Heart right ventricle (tissue), 16 donors: ENCODE data around the gene HINFP. TPM values are rescaled to one million over a fixed set of nuclear protein-coding genes. Genes with fewer than 3 reads are reported as not detected.
"Not testable (repeated sequence)": the region's sequence is repeated elsewhere in the genome, so short reads cannot be mapped to it uniquely, and the experiment has no call there.

Experiments used
- ATAC-seq, 8 donors: fragments of 200-7000 bp; cut with Tn5 transposase; one replicate each; pipeline ENCODE4 v1.9.1; 2020; ENCODE audit warnings: mild to moderate bottlenecking in 8 of 8, moderate library complexity in 8 of 8, moderate number of reproducible peaks in 1 of 8
- DNase-seq, 2 donors: peaks; one replicate each; pipeline ENCODE4 v3.0.0-alpha.2; 2020
- H3K27ac ChIP-seq, 10 donors: fragments of 200-600 bp; sonication (generic) in 2 of 10; one replicate each; pipeline versions ENCODE4 v1.5.0 to v1.8.0; 2020 to 2022; ENCODE audit warnings: mild to moderate bottlenecking in 3 of 10
- H3K27me3 ChIP-seq, 7 donors: fragments of 200-600 bp; one replicate each; pipeline ENCODE4 v1.8.0; 2021 to 2022; ENCODE audit warnings: mild to moderate bottlenecking in 2 of 7
- H3K36me3 ChIP-seq, 9 donors: fragments of 200-600 bp; sonication (generic) in 1 of 9; one replicate each; pipeline versions ENCODE4 v1.5.0 to v1.8.0; 2020 to 2022; ENCODE audit warnings: mild to moderate bottlenecking in 2 of 9
- H3K4me1 ChIP-seq, 9 donors: fragments of 200-600 bp; sonication (generic) in 1 of 9; one replicate each; pipeline versions ENCODE4 v1.5.0 to v1.8.0; 2020 to 2022; ENCODE audit warnings: mild to moderate bottlenecking in 4 of 9
- H3K4me3 ChIP-seq, 10 donors: fragments of 200-600 bp; sonication (generic) in 2 of 10; one replicate each; pipeline versions ENCODE4 v1.5.0 to v1.8.0; 2020 to 2022; ENCODE audit warnings: mild to moderate bottlenecking in 7 of 10, moderate library complexity in 2 of 10
- H3K9me3 ChIP-seq, 11 donors: fragments of 200-600 bp in 10 of 11; sonication (generic) in 2 of 11; one replicate each; pipeline versions ENCODE4 v1.5.0 to v1.8.0; 2013 to 2022; ENCODE audit warnings: mild to moderate bottlenecking in 2 of 11, control low read depth in 1 of 11, moderate library complexity in 1 of 11
- CTCF ChIP-seq, 9 donors: fragments of 200-600 bp; sonication (generic) in 2 of 9; IDR thresholded peaks; one replicate each; pipeline versions ENCODE4 v1.5.0 to v1.8.0; 2021 to 2022; ENCODE audit warnings: antibody characterized with exemption in 9 of 9, mild to moderate bottlenecking in 5 of 9, moderate library complexity in 1 of 9
- WGBS, 2 donors: extraction: QIAGEN DNeasy Blood & Tissue Kit; methylation state at CpG; one replicate each; pipeline ENCODE4 v1.1.7; 2013; ENCODE audit warnings: inconsistent platforms in 1 of 2; 5-methylcytosine and 5-hydroxymethylcytosine counted together
- intact Hi-C, 10 donors: fragments of 100-400 bp; cut with DNase I; formaldehyde crosslinking; loops; one replicate each; pipeline versions ENCODE4 v1.11.1 to v1.14.2; 2022
- polyA plus RNA-seq, 2 donors: library from polyadenylated mRNA; stranded (reverse); fragments of 200-250 nt; gene quantifications; one replicate each; pipeline ENCODE4 v1.2.3, GENCODE V29; 2013
- total RNA-seq, 10 donors: library from RNA; stranded (reverse); fragmentation: NEBNext Ultra II Directional in 3 of 10; extraction: Animal tissue kit (Norgen Biotek cat#: 25700) in 3 of 10; gene quantifications; one replicate each; pipeline versions ENCODE4 v1.2.1 to v1.2.4, GENCODE V29; 2021 to 2023
- donor health status: Arrhythmogenic right ventricular cardiomyopathy.
- donor health status: ischemic (EF 13 %, LVEDD 7.1; RV severe dilation, severe dysfunction).
- donor health status: healthy with polysubstance abuse.
- donor health status: DM: no; HTN: yes; CAD: no.
- donor health status: DM: no; HTN: no; CAD: no.
- donor health status: ischemic (EF 25% LVEDD 6.9; RV normal size, moderate dysfunction).
- donor health status: ischemic (EF 25% LVEDD 5.7; RV mildly dilated, moderate dysfunction).
- donor health status: healthy.
- donor health status: DM: yes; HTN: yes; CAD: no.
- donor health status: Ischemic cardiomyopathy.
- donor health status: ischemic (EF 35%, LVEDD 5.7; RV mildly dilated, moderate dysfunction).
- donor health status: nonischemic (EF 11% LVEDD 7.7; RV severe dilation, severe dysfunction).
- donor health status: DM: yes; HTN: yes; CAD: no.
- donor health status: PGD.
- donor health status: ischemic (EF 29% LVEDD 5.4; RV normal size, mild dysfunction).
- donor health status: nonischemic (EF 23%, LVEDD 6.1; RV moderate dilation, normal function).

The HINFP gene
- total and polyA plus RNA-seq, 12 donors, result 8.6 to 18.1 (median 11.5) TPM

- H3K27me3 ChIP-seq, result peaks cover 0 to 4% (median 0%) of the 10 kb centered on the region in 7 donors
- TF ChIP-seq CTCF (IDR thresholded peaks at IDR 0.05), result no peak
- H3K9me3 ChIP-seq, result no peaks in the 10 kb centered on the region
- peaks cover 0 to 62% (median 17%) of the 10 kb centered on the region in 9 donors for H3K36me3 ChIP-seq
- no peak overlapping the region for H3K27ac ChIP-seq
- no peak for DNase-seq
- H3K4me3 ChIP-seq, result no peak overlapping the region
- peaks cover 0 to 19% (median 0%) of the 10 kb centered on the region in 9 donors for H3K4me1 ChIP-seq
- intact Hi-C loops, result no loop called here
- WGBS, 2 donors, result 84 to 85% methylated on average over 17 of the region's 17 CpGs
- peak in 1 of 8 donors; percentile 27 for ATAC-seq
Observed at GRCh38 chr11:119181677-119182412, 60.5 kb downstream of the HINFP start.

GRCh38 chr11:119184399-119184798 lies 63.0 kb downstream of the HINFP start:
- H3K4me3 ChIP-seq, H3K27ac ChIP-seq, intact Hi-C loops, H3K9me3 ChIP-seq, ATAC-seq, H3K4me1 ChIP-seq, DNase-seq: not testable (repeated sequence)
- Histone ChIP-seq H3K27me3 (peaks cover 0 to 12% (median 4%) of the 10 kb centered on the region in 7 donors), H3K36me3 (peaks cover 0 to 46% (median 11%) of the 10 kb centered on the region in 9 donors)
- WGBS, 2 donors, result 78 to 82% methylated on average over 9 of the region's 9 CpGs

Other genes with a start within 250 kb of the HINFP start
- gene CXCR5, start 237.7 kb upstream of the HINFP start, total RNA-seq, result under 1 TPM in 1 of 10 donors, not detected in 9; 0.16 TPM
- under 1 TPM; 0.22 to 0.58 TPM for gene CXCR5, start 237.7 kb upstream of the HINFP start, polyA plus RNA-seq
- gene BCL9L, start 195.7 kb upstream of the HINFP start, total RNA-seq, result 10 to 100 TPM; 29.4 to 57.7 (median 40.8) TPM
- 10 to 100 TPM; 24.0 to 24.2 TPM for gene BCL9L, start 195.7 kb upstream of the HINFP start, polyA plus RNA-seq
- gene UPK2, start 165.3 kb upstream of the HINFP start, total RNA-seq, result not detected
- gene UPK2, start 165.3 kb upstream of the HINFP start, polyA plus RNA-seq, result under 1 TPM in 1 of 2 donors, not detected in 1; 0.04 TPM
- gene FOXR1, start 149.8 kb upstream of the HINFP start, total RNA-seq, result not detected
- gene FOXR1, start 149.8 kb upstream of the HINFP start, polyA plus RNA-seq, result not detected
- gene CENATAC, start 123.4 kb upstream of the HINFP start, total RNA-seq, result 10 to 100 TPM in 7 of 10 donors, 1 to 10 TPM in 3; 7.8 to 13.5 (median 11.3) TPM
- 10 to 100 TPM in 1 of 2 donors, 1 to 10 TPM in 1; 8.2 to 85.2 TPM for gene CENATAC, start 123.4 kb upstream of the HINFP start, polyA plus RNA-seq
- gene RPS25, start 103.2 kb upstream of the HINFP start, total RNA-seq, result 100 to 1,000 TPM; 743 to 915 (median 823) TPM
- 1,000 to 10,000 TPM; 1,404 to 1,607 TPM for gene RPS25, start 103.2 kb upstream of the HINFP start, polyA plus RNA-seq
- gene TRAPPC4, start 102.8 kb upstream of the HINFP start, total RNA-seq, result 10 to 100 TPM; 29.5 to 51.4 (median 37.5) TPM
- gene TRAPPC4, start 102.8 kb upstream of the HINFP start, polyA plus RNA-seq, result 10 to 100 TPM; 14.6 to 95.1 TPM
- gene SLC37A4, start 90.7 kb upstream of the HINFP start, total RNA-seq, result 10 to 100 TPM in 1 of 10 donors, 1 to 10 TPM in 9; 3.8 to 12.0 (median 6.5) TPM
- gene SLC37A4, start 90.7 kb upstream of the HINFP start, polyA plus RNA-seq, result 10 to 100 TPM in 1 of 2 donors, 1 to 10 TPM in 1; 7.6 to 11.1 TPM
- 10 to 100 TPM; 45.0 to 96.4 (median 64.4) TPM for gene HYOU1, start 64.4 kb upstream of the HINFP start, total RNA-seq
- gene HYOU1, start 64.4 kb upstream of the HINFP start, polyA plus RNA-seq, result 100 to 1,000 TPM in 1 of 2 donors, 10 to 100 TPM in 1; 33.0 to 179 TPM
- gene VPS11, start 53.8 kb upstream of the HINFP start, total RNA-seq, result 10 to 100 TPM; 15.7 to 23.8 (median 21.5) TPM
- gene VPS11, start 53.8 kb upstream of the HINFP start, polyA plus RNA-seq, result 10 to 100 TPM; 23.7 to 44.2 TPM
- 10 to 100 TPM; 14.3 to 24.9 (median 17.3) TPM for gene HMBS, start 36.7 kb upstream of the HINFP start, total RNA-seq
- gene HMBS, start 36.7 kb upstream of the HINFP start, polyA plus RNA-seq, result 10 to 100 TPM; 33.0 to 39.7 TPM
- gene DPAGT1, start 19.7 kb upstream of the HINFP start, total RNA-seq, result 10 to 100 TPM in 9 of 10 donors, 1 to 10 TPM in 1; 8.6 to 23.2 (median 16.5) TPM
- 10 to 100 TPM; 15.3 to 24.3 TPM for gene DPAGT1, start 19.7 kb upstream of the HINFP start, polyA plus RNA-seq
- 10 to 100 TPM in 3 of 10 donors, 1 to 10 TPM in 7; 6.6 to 13.7 (median 8.4) TPM for gene C2CD2L, start 14.2 kb upstream of the HINFP start, total RNA-seq
- 10 to 100 TPM in 1 of 2 donors, 1 to 10 TPM in 1; 6.1 to 11.6 TPM for gene C2CD2L, start 14.2 kb upstream of the HINFP start, polyA plus RNA-seq
- gene ABCG4, start 27.5 kb downstream of the HINFP start, total RNA-seq, result 1 to 10 TPM in 7 of 10 donors, under 1 TPM in 3; 0.40 to 1.6 (median 1.2) TPM
- gene ABCG4, start 27.5 kb downstream of the HINFP start, polyA plus RNA-seq, result 1 to 10 TPM in 1 of 2 donors, under 1 TPM in 1; 0.17 to 1.1 TPM
- 10 to 100 TPM; 24.3 to 39.3 (median 33.6) TPM for gene NLRX1, start 47.1 kb downstream of the HINFP start, total RNA-seq
- gene NLRX1, start 47.1 kb downstream of the HINFP start, polyA plus RNA-seq, result 10 to 100 TPM in 1 of 2 donors, 1 to 10 TPM in 1; 7.9 to 11.1 TPM
- under 1 TPM in 1 of 10 donors, not detected in 9; 0.32 TPM for gene NHERF4, start 63.9 kb downstream of the HINFP start, total RNA-seq
- gene NHERF4, start 63.9 kb downstream of the HINFP start, polyA plus RNA-seq, result not detected
- 10 to 100 TPM in 2 of 10 donors, 1 to 10 TPM in 8; 7.3 to 15.6 (median 8.5) TPM for gene CBL, start 84.8 kb downstream of the HINFP start, total RNA-seq
- gene CBL, start 84.8 kb downstream of the HINFP start, polyA plus RNA-seq, result 1 to 10 TPM; 2.7 to 8.0 TPM
- gene MCAM, start 195.6 kb downstream of the HINFP start, total RNA-seq, result 100 to 1,000 TPM in 4 of 10 donors, 10 to 100 TPM in 6; 37.8 to 136 (median 96.9) TPM
- 10 to 100 TPM; 35.8 to 97.5 TPM for gene MCAM, start 195.6 kb downstream of the HINFP start, polyA plus RNA-seq
- gene RNF26, start 212.9 kb downstream of the HINFP start, total RNA-seq, result 10 to 100 TPM; 11.1 to 17.6 (median 13.4) TPM
- gene RNF26, start 212.9 kb downstream of the HINFP start, polyA plus RNA-seq, result 10 to 100 TPM in 1 of 2 donors, 1 to 10 TPM in 1; 6.4 to 13.2 TPM
- 10 to 100 TPM; 11.4 to 25.1 (median 19.9) TPM for gene C1QTNF5, start 219.3 kb downstream of the HINFP start, total RNA-seq
- 10 to 100 TPM; 32.8 to 35.7 TPM for gene C1QTNF5, start 219.3 kb downstream of the HINFP start, polyA plus RNA-seq
- not detected for gene MFRP, start 225.1 kb downstream of the HINFP start, total RNA-seq
- under 1 TPM in 1 of 2 donors, not detected in 1; 0.04 TPM for gene MFRP, start 225.1 kb downstream of the HINFP start, polyA plus RNA-seq